ENCODE results near the gene ASNSD1.

ASNSD1 gene
- total RNA-seq = 8.1 to 21.6 (median 14.6) reads per million in 17 experiments

DNA sequence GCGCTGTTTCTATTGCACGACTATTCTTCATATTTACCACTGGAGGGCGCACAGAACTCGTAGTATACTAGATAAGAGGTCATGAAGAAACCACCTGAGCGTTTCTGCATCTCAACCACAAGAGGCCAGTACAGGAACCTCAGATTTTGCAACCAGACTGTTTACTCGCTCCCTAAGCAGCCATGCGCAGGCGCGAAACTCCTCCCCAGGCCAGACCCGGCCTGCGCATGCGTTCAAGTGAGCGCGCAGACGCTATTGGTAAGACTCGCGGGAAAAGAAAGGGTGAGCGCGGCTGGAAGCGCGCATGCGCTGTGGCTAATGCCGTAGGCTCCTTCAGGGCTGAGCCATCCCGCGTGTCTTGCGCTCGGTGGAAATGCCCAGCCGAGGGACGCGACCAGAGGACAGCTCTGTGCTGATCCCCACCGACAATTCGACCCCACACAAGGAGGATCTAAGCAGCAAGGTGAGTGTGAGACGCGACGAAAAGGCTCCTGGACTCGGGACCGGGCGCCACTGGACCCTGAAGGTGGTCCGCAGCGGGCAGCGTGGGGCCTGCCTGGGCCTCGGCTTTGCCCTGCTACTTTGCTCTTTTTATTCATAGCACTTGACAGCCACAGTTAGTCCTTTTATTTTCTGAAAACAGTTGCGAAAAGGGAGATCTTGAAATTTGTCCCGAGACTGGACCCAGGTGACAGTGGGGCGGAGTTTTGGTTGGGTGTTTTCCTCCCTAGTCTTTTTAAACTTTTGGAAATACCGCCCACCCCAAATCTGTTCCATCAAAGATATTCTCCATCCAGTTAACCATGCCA, at the start of gene ASNSD1:
Gene ASNSD1, plus strand, starts transcription at position 312 of the 809 bp plus-strand sequence. CDS start 4,674 bp downstream, outside the sequence.
- DNase-seq = peak; percentile 100

DNA sequence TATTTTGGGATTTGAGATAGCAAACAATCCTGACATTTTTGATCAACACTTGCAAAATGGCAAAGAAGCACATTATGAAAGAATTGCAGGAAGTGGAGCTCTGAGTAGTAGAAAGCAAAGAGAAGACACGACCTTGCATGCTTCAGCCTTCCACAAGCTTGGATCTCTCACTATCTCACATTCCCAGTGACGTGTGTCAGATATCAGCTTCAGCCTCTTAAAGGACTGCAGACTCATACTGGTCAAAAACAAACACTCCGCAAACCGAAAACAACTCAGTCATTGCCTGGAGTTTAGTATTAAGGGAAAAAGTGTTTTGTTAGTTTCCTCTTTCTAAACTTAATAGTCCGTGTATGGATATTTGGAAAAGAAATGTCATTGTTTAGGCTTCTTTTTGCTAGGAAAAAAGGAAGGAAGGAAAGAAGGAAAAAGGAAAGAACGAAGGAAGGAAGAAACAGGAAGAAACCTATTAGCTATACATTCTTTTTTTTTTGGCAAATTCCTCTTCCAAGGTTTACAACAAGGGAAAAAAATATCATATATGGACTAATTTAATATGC, 48.1 kb upstream of the ASNSD1 start:
- peak; percentile 14 to 45 (median 24) for DNase-seq

DNA sequence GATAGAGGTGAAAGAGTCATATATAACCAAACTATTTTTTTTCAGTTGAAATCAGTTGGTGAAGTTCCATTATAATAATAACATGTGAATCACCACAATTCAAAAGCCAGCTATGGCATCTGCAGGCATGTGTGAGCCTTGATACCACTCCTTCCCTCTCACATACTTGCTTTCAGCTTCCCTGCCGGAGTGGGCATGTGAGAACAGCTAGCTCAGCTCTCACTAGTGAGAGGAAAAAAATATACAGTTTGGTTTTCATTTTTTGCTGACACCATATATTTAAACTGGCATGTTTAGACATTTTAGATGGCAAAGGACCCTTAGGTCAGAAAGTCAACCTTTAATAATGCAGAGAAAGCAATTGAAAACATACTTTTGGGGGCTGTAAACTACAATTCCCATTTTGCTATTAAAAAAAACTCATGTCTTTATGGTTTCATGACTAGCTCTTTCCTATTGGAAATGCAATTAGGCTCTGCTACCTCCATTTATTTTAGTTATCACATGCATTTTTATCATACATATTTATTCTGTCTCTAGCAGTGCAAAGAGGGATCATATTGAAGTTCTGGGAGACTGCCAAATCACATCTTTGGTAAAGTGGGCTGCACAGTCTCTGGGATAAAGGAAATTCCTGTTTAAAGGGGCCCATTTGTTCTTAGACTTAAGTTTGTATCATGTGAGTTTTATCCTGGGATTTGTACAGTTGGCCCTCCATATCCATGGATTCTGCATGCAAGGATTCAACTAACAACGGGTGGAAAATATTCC, 47.4 kb upstream of the ASNSD1 start:
- peak in 3 of 4 experiments; percentile 23 to 28 (median 27) for DNase-seq

DNA sequence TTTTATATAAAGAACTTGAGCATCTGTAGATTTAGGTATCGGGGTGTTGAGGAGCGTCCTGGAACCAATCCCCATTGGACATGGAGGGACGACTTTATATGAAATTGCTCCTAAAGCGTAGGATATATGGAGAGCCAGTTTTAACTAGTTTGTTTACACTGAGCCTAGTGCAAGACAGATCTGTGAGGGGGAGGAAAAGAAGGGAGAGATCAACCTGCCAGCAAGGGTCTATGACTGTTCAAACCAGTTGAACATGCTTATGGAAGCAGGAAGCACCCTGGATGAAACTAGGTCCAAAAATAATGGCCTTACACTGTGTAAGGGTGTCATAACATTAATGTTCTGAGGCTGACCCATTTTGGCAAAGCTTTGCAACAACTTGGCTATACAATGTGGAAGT, 46.7 kb upstream of the ASNSD1 start:
- DNase-seq = no peak

DNA sequence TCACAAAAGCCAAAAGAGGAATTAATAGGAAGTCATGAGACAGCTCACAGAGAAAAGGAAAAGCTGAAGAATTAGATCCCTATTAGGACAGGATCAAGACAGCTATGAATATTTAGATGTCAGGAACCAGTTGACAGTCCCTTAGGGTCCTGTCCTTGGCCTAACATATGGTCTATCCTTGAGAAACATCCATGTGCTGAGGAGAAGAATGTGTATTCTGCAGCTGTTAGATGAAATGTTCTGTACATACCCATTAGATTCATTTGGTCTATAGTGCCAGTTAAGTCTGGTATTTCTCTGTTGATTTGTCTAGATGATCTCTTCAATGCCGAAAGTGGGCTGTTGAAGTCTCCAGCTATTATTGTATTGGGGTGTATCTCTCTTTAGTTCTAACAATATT, 43.1 kb upstream of the ASNSD1 start:
- peak in 1 of 4 experiments; percentile 10 for DNase-seq

DNA sequence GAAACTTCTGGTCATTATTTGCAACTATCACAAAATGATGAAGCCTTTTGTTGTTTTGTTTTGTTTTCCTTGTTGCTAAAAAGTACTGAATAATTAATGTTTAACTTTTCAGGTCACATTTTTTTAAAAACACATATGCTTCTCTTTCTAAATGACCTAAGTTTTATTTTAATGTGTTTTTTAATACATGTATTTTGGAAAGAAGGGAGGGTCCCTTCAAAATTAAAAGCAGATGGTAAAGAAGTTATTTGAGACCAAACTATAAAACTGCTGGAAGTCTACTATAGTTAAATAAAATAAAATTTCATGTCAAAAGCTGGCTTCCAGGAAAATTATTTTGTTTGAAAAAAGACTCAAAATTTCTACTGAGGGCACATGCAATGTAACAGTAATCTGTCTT, 39.5 kb upstream of the ASNSD1 start:
- no peak for DNase-seq

DNA sequence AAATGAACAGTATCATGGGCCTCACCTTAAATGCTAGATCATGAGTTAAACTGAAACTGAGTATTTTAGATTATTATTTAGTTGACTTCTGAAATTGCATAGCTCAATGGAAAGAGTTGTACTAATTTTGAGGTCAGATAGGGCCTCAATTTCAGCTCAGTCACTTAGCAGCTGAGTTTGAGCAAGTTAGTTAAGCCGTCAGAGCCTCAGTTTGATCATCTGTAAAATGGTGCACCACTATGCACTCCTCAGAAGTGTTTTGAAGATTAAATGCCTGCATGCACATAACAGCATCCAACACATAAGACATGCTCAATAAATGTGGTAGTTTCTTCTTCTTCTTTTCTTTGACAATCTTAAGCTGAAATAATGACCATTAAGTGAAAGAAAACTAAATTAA, 38.2 kb upstream of the ASNSD1 start:
- no peak for DNase-seq

DNA sequence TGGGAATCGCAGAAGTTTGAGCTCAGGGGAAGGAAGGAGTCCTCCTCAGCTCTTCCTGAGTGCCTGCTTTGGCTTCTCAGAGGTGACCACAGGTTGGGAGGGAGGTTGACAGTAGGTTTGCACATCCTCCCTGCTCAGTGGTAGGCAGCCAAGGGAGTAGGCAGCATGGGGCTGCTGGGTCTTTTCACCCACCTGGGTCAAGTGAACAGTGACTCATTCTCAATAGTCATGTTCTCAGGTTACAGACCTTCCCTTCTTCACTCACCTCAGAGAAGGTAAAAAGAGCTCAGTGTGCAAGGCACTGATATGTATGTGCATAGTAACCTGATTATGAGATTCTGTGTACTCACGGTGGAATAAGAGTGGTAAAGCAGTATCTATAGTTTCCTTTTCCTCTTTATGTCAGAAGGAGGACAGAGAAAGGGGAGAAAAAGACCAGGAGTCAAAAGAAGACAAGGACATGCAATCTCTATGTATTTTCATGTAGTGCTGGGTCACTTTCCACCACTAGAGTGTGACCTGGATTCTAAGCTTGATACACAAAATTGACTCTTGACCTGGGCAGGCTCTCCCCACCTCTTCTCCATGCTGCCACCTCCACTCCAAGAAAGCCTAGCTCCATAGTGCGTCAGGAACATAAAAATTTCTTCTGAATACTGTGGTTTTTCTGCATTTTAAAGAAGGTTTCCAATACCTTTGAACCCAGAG, 36.5 kb upstream of the ASNSD1 start:
- no peak for DNase-seq

DNA sequence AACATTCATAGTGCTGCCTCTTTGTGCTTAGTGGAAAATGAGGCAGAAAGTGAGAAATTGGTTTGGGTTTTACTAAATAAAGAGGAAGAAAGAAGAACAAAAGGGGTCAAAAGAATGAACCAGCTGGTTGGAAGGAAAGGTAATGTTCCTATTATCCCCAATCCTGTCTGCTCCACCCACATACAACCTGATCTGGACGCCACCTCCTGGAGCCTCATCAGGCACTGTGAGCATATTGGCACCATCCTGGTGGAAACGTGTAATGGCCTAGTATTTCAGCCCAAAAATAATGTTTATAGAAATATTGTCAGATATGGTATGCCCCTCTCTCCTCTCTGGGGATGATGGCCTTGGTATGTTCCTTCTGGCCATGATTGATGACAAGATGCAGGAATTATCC, 35.6 kb upstream of the ASNSD1 start:
- no peak for DNase-seq

DNA sequence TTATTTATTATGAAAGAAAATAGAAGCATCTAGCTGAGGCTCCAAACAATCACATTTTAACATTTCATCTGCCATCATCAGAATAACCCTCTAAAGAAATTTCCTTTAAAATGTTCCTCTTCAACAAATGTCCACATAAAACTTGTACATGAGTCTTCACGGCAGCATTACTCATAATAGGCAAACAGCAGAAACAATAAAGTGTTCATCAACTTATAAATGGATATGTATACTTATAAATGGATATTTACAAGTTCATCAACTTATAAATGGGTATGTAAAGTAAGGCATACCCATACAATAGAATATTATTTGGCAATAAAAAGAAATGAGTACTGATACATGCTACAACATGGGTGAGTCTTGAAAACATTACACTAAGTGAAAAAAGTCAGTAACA, 33.5 kb upstream of the ASNSD1 start:
- DNase-seq = no peak

DNA sequence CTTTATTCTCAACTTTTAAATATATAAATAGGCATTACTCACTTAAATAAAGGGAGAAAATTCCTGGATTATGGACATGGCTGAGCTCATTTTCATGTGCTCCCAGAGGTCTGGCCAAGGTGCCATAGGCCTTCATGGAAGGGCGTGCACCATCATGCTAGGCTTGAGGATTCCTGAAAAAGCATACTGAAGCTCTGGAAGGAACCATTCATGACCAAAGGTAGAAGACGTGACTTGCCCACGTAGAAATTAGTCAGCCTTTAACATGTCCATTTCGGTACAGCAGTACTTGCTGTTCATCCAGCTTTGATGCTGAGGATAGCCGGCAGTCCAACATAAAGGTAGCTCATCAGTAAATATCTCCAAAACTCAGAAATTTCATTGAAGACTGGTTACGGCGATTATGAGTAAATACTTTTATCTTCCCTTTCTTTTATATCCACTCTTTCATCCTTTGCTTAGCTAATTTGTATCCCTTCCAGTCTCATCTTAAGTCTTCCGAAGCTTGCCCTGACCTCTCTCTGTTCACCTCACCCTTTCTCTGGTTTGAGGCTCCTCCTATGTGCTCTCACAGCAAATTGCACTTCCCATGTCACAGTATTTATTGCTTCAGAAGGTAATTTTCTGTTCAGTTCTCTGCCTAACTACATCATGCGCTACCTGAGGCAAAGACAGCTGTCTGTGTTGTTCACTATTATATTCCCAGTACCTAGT, 32.3 kb upstream of the ASNSD1 start:
- DNase-seq = no peak

DNA sequence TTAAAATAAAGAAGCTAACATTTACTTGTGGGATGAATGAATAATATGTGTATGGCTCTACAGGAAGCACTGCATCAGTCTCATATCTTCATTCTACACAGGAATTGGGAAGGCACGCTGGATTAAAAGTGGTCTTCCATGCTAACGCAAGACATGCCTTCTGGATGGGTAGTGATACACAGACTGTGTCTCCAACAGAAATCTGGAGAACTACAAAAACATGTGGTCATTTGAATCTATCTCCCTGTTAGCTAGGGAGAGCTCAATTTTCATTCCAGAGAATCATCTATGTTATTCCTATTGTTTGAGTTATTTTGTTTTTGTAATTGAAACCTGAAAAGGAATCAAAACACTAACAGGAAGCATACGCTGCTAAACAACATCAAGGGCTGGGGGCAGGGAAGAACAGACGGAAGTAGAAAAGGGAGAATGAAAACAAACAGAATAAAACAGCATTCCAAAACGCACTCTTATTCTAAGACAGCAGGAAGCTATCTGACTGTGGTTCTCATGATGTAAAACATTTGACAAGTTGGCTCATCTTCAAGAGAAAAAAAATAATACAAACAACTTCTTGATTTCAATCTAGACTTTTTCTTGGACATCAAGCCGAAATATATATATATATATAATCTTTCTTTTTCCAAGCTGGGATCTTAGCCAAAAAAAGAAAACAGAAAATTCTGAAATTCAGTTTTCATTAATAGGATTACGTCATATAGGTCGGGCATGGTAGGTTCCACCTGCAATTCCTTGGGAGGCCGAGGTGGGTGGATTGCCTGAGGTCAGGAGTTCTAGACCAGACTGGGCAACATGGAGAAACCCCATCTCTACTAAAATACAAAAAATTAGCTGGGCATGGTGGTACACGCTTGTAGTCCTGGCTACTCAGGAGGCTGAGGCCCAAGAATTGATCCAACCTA, 31.5 kb upstream of the ASNSD1 start:
- no peak for DNase-seq

DNA sequence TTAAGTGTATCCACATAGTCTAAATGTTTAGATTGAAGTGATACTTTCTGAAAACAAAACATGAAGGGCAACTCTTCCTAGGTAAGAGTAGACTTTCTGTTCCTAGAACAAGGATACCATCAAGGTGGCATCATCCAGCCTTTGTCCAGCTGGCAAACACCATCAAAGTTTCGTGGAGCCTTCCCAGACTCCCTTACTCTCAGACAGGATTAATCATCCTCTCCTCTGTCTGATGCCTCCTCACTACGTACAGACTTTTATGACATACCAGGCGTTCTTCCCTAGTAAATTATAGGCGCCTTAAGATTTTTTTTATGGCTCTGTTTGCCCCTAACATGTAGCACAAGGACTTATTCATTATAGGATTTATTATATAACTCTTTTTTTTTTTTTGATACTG, 29.4 kb upstream of the ASNSD1 start:
- no peak for DNase-seq

DNA sequence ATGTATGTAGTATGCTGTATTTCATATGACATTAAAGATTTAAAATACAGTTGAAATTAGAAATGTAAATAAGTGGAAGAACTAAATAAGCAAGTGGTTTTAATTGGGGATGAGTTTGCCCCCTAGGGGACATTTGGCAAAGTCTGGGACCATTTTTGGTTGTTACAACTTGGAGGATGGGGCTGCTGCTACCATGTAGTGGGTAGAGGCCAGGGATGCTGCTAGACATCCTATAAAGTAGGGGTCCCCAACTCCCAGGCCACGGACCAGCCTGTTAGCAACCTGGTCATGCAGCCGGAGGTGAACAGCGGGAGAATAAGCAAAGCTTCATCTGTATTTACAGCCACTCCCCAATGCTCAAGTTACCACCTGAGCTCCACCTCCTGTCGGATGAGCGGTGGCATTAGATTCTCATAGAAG, 27.9 kb upstream of the ASNSD1 start:
- peak; percentile 19 to 54 (median 42) for DNase-seq

DNA sequence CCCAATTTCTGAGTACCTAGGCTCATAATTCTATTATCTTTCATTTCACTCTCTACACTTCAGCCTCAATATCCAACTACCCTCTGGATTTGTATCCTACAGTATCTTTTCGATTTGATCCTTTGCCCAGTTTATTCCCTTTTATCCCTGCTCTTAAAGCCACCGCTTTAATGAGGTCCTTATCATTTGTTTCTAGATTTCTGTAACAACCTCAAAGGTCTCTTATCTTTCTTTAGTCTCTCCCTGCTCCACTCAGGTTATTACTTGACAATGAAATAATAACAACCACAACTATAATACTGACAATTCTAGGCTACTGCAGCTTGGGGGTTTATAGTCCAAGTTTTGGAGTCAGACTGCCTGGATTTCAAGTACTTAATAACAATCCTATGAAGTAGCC, 25.9 kb upstream of the ASNSD1 start:
- DNase-seq = no peak

DNA sequence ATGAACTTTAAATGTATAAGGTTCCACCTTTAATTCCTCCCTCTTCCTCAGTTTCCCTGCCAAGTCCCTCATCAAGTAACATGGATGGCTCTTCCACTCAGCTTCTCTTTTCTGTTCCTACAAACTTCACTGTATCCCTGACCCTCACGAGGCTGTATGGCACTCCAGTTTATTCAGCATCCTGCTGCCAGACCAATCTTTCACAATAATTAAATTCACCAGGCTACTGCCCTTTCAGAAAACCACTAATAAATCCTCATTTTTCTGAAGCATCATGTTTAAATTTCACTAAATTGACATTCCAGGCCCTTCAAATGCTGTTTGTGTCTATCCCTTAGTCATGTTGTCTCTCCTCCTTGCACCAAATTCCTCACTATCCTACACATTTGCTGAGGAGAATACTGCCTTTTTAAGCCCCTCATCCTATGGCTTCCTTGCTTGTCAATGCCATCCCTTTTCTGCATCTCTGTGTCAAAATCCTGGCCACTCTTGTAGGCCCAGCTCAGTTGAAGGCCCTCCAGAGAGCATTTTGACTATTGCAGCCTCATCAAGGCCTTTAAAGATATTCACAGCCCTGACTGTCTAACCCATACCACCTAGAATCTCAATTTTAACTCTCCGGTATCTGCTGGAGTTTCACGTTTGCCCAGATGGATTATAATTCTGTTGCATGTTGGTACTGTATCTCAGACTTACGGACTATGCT, 22.8 kb upstream of the ASNSD1 start:
- no peak for DNase-seq

DNA sequence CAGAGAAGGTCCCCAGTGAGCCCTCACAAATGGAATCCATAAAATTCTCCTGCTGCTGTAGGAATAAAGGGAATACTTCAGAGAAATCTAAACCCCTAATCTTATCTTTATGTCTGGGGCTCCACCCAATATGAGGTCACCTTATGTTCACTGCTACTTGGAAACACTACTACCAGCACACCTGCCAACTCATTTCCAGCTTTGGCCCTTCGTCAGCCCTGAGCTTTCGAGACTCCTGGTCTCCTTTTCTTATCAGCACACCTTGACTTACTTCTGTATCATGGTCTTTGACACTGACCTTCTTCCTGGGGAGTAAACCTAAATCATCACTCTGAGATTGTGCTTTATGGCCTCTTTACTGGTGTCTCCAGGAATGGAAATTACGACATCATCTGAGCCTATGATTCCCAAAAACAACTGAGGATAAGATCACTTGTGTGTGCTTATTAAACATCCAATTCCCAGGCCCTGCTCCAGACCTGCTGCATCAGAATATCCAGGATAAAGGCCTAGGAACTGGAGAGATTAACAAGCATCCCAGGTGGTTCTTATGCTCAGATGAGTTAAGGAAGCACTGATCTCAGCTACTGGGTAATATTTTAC, 22.2 kb upstream of the ASNSD1 start:
- DNase-seq = no peak

DNA sequence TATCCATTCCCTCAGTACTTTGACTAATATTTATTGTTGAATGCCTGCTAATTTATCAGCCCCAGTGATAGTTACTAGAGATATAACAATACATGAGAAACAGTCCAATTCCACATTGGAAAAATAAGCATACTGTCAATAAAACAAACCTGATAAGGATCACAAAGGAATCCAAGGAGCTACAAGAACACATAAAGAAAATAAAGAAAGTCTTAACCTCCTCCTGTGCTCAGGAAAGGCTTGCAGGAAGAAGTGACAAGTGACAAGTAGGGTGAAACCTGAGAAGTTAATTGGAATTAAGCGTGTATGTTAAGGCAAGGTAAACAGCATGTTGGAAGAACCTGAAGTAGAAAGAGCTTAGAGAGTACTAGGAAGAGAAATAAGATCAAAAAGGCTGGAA, 20.3 kb upstream of the ASNSD1 start:
- no peak for DNase-seq

DNA sequence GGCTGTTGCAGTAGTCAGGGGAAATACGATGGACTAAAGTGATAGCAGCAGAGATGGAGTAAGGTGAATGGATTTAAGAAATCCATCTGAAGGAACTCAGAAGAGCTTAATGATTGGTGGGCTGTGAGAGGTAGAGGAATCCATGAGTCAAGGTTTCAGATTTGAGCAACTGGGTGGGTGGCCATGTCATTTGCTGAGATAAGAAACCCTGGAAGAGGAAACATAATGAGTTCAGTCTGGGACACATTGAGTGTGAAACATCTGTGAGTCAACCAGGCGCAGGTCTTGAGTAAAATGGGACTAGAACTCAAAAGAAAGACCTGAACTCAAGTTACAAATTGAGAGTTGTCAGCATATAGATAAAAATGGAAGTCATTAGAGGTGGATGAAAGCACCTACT, 19.7 kb upstream of the ASNSD1 start:
- peak; percentile 25 to 71 (median 46) for DNase-seq

DNA sequence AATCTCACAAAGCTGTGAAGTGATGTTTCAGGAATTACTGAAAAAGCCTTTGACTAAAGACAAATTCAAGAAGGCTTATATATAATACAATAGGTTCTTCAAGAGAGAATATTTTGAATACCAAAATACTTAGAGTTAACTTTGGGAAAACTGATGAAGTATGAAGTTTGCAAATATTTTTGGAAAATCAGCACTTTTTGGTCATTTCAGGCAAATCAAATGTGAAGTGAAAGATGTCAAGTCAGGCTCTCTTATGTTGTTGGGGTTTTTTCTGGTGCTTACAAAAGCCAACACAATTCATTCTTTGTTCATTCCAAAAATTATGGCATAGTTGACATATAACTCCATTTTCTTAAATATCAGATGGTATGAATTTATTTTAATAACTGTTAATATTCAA, 14.7 kb upstream of the ASNSD1 start:
- no peak for DNase-seq
